PC-9 (cell line): ENCODE measurements around the gene ZNF446.

Experiments
- EZH2 ChIP-seq: fragments of 200-600 bp; sonication (generic); IDR thresholded peaks from 2 replicates; pipeline ENCODE4 v1.8.0; 2017; ENCODE audit warnings: antibody characterized with exemption, low read depth
- TF ChIP-seq, protein P1 (sequence below): fragments of 200-600 bp; sonication (generic); conservative IDR thresholded peaks from 2 replicates; pipeline ENCODE4 v1.6.1; 2017; ENCODE audit warnings: mixed run types, antibody characterized with exemption, mild to moderate bottlenecking, moderate library complexity

DNA sequence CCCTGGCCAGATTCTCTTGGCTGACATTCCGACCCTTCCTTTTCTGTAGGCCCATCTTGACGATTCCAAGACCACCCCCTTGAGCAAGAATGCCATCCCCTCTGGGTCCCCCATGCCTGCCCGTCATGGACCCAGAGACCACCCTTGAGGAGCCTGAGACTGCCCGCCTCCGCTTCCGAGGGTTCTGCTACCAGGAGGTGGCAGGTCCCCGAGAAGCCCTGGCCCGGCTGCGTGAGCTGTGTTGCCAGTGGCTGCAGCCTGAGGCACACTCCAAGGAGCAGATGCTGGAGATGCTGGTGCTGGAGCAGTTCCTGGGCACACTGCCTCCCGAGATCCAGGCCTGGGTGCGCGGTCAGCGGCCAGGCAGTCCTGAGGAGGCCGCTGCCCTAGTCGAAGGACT is 978 bp downstream of the ZNF446 start:
- TF ChIP-seq, protein P1, sequence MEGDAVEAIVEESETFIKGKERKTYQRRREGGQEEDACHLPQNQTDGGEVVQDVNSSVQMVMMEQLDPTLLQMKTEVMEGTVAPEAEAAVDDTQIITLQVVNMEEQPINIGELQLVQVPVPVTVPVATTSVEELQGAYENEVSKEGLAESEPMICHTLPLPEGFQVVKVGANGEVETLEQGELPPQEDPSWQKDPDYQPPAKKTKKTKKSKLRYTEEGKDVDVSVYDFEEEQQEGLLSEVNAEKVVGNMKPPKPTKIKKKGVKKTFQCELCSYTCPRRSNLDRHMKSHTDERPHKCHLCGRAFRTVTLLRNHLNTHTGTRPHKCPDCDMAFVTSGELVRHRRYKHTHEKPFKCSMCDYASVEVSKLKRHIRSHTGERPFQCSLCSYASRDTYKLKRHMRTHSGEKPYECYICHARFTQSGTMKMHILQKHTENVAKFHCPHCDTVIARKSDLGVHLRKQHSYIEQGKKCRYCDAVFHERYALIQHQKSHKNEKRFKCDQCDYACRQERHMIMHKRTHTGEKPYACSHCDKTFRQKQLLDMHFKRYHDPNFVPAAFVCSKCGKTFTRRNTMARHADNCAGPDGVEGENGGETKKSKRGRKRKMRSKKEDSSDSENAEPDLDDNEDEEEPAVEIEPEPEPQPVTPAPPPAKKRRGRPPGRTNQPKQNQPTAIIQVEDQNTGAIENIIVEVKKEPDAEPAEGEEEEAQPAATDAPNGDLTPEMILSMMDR = no peak
- no peak for TF ChIP-seq EZH2
